PFSK-1 (cell line): ENCODE results near the gene TAC3.

Source experiments
- FOXP2 ChIP-seq: optimal IDR thresholded peaks from 2 replicates; pipeline ENCODE3; 2011; ENCODE audit warnings: borderline replicate concordance, control low read depth, inconsistent platforms; ENCODE audit not compliant: insufficient read depth; ENCODE audit errors: extremely low read length, extremely low read depth
- POLR2AphosphoS5 ChIP-seq: IDR thresholded peaks from 2 replicates; pipeline ENCODE4 v1.6.1; 2012; ENCODE audit warnings: low read depth, mild to moderate bottlenecking, control low read depth, low read length, moderate library complexity
- REST ChIP-seq, 2 experiments: IDR thresholded peaks; 2 replicates each; pipeline versions ENCODE4 v1.6.1 to v1.8.0; 2011 to 2012; ENCODE audit warnings: low read depth in 2 of 2, low read length in 2 of 2, control low read depth in 1 of 2, inconsistent platforms in 1 of 2, mild to moderate bottlenecking in 1 of 2, moderate library complexity in 1 of 2; ENCODE audit not compliant: insufficient read depth in 1 of 2
- SIN3A ChIP-seq: IDR thresholded peaks from 2 replicates; pipeline ENCODE4 v1.6.1; 2012; ENCODE audit warnings: mild to moderate bottlenecking, low read length, moderate library complexity, borderline replicate concordance; ENCODE audit not compliant: insufficient read depth
- TAF1 ChIP-seq: IDR thresholded peaks from 2 replicates; pipeline ENCODE4 v1.6.1; 2012; ENCODE audit warnings: low read length, control low read depth, borderline replicate concordance; ENCODE audit not compliant: insufficient read depth

Gene TAC3

GRCh38 chr12:56999456-56999855, 16.9 kb downstream of the TAC3 start:
- no peak for TF ChIP-seq SIN3A
- no peak for TF ChIP-seq TAF1
- no peak for TF ChIP-seq FOXP2
- no peak for TF ChIP-seq REST (IDR thresholded peaks at IDR 0.05; ENCODE audit: insufficient read depth in 1 of 2, low read depth in 2 of 2, low read length in 2 of 2)
- TF ChIP-seq POLR2AphosphoS5 = no peak

- TF ChIP-seq REST (IDR thresholded peaks at IDR 0.05; ENCODE audit: insufficient read depth in 1 of 2, low read depth in 2 of 2, low read length in 2 of 2) (no peak), TAF1 (no peak), SIN3A (no peak), FOXP2 (no peak), POLR2AphosphoS5 (no peak)
Observed at GRCh38 chr12:56998981-56999380, 17.3 kb downstream of the TAC3 start.

- TF ChIP-seq REST (IDR thresholded peaks at IDR 0.05; ENCODE audit: insufficient read depth in 1 of 2, low read depth in 2 of 2, low read length in 2 of 2) (no peak), POLR2AphosphoS5 (no peak), FOXP2 (no peak), TAF1 (no peak), SIN3A (no peak)
Observed at GRCh38 chr12:56998316-56998715, 18.0 kb downstream of the TAC3 start.

GRCh38 chr12:56996793-56997545, 19.4 kb downstream of the TAC3 start:
- TF ChIP-seq FOXP2 = no peak
- TF ChIP-seq TAF1 = no peak
- no peak for TF ChIP-seq POLR2AphosphoS5
- no peak for TF ChIP-seq SIN3A
- TF ChIP-seq REST (IDR thresholded peaks at IDR 0.05; ENCODE audit: insufficient read depth in 1 of 2, low read depth in 2 of 2, low read length in 2 of 2) = no peak
